Gastrocnemius medialis (tissue), 4 donors: ENCODE results near the gene MGAT5B. TPM values are rescaled to one million over a fixed set of nuclear protein-coding genes. Genes with fewer than 3 reads are reported as not detected.

Experiments used
- ATAC-seq, 2 donors: fragments of 150-250 bp; one replicate each; pipeline ENCODE4 v1.9.1; 2016
- DNase-seq, 2 donors: peaks; one replicate each; pipeline ENCODE4 v3.0.0-alpha.2; 2019
- H3K27ac ChIP-seq, 4 donors: fragments of 200-600 bp; sonication (generic); 1 replicate in 1 of 4; 2 replicates in 3 of 4; pipeline ENCODE4 v1.5.1; 2016 to 2018; ENCODE audit warnings: mild to moderate bottlenecking in 2 of 4, moderate library complexity in 1 of 4
- H3K27me3 ChIP-seq, 3 donors: fragments of 200-600 bp; sonication (generic) in 2 of 3; 1 replicate in 1 of 3; 2 replicates in 2 of 3; pipeline versions ENCODE4 v1.5.1 to v1.6.0; 2016 to 2019; ENCODE audit warnings: mild to moderate bottlenecking in 1 of 3, moderate library complexity in 1 of 3
- H3K36me3 ChIP-seq, 2 donors: fragments of 200-600 bp; sonication (generic) in 1 of 2; one replicate each; pipeline ENCODE4 v1.5.1; 2017 to 2018
- H3K4me1 ChIP-seq, 2 donors: fragments of 200-600 bp; sonication (generic) in 1 of 2; one replicate each; pipeline ENCODE4 v1.5.1; 2016 to 2017; ENCODE audit warnings: mild to moderate bottlenecking in 2 of 2
- H3K4me3 ChIP-seq, 4 donors: fragments of 200-600 bp; sonication (generic) in 3 of 4; 1 replicate in 1 of 4; 2 replicates in 3 of 4; pipeline ENCODE4 v1.5.1; 2016 to 2019; ENCODE audit warnings: mild to moderate bottlenecking in 2 of 4
- H3K9me3 ChIP-seq, 3 donors: fragments of 200-600 bp; sonication (generic) in 2 of 3; 1 replicate in 1 of 3; 2 replicates in 2 of 3; pipeline ENCODE4 v1.5.1; 2016 to 2019
- POLR2A ChIP-seq, 2 donors: fragments of 450-650 bp; IDR thresholded peaks; one replicate each; pipeline ENCODE4 v1.6.1; 2017; ENCODE audit warnings: antibody characterized with exemption in 2 of 2, mild to moderate bottlenecking in 2 of 2, moderate library complexity in 2 of 2
- in situ Hi-C, 4 donors: fragments of 200-750 bp; cut with MboI; loops; one replicate each; pipeline versions ENCODE4 v1.15.0 to v1.8.0; 2017; ENCODE audit warnings: low sequenced_read_pairs in 4 of 4
- intact Hi-C: fragments of 100-400 bp; cut with DNase I; formaldehyde crosslinking; loops from one replicate; pipeline ENCODE4 v1.15.1; 2023; ENCODE audit warnings: low total_unique reads
- total RNA-seq, 4 donors: library from RNA; depleted of rRNA; stranded (reverse); fragments of >200 nt; gene quantifications; one replicate each; pipeline versions ENCODE4 v1.1.0 to v1.2.3, GENCODE V29; 2016
- TF ChIP-seq, protein P1 (sequence below), 5 experiments: fragments of 450-650 bp in 3 of 5; fragments of 200-600 bp in 2 of 5; sonication (generic) in 2 of 5; IDR thresholded peaks in 4 of 5; conservative IDR thresholded peaks in 1 of 5; 1 replicate in 4 of 5; 2 replicates in 1 of 5; pipeline ENCODE4 v1.5.1; 2016 to 2019; ENCODE audit warnings: antibody characterized with exemption in 5 of 5, mild to moderate bottlenecking in 3 of 5, moderate library complexity in 3 of 5

MGAT5B gene
- total RNA-seq, 4 donors from 2014 or later: not detected

DNA sequence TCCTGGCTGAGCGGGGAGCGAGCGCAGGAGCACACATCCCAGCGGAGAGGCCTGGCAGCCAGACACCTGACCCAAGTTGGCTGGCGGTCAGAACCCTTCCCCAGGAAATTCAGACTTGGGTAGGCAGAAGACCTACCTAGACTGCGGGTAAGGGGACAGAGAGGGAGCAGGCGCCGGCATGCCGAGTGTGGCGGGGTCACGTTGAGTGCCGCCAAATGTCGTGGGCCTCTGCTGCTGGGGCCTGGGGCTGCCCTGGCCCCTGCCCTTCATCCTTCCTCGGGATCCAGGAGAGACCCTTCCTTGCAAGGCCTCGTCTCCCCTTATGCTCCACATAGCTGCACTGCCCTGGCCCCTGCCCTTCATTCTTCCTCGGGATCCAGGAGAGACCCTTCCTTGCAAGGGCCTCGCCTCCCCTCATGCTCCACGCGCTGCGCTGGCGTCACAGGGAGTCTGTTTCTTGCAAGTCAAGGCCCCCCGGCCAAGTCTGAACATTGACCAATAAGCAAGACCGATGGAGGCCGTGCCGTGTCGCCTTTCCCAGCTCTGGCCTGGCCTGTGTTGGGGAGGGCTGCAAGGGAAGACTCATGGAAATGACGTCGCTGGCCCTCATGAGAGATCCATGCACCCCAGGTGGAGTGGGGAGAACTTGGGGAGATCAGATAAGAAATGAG lies 47.8 kb downstream of the MGAT5B start:
- no peak for DNase-seq
- Histone ChIP-seq H3K4me3 (no peak overlapping the region), H3K36me3 (no peaks in the 10 kb centered on the region), H3K27me3 (peaks cover 0 to 5% (median 3%) of the 10 kb centered on the region in 3 donors), H3K9me3 (no peaks in the 10 kb centered on the region), H3K4me1 (peaks cover 0 to 12% of the 10 kb centered on the region in 2 donors), H3K27ac (no peak overlapping the region)
- no peak for ATAC-seq
- in situ Hi-C loops (no loop called here), intact Hi-C loops (no loop called here)
- no peak for TF ChIP-seq POLR2A (IDR thresholded peaks at IDR 0.05)
- TF ChIP-seq, protein P1, sequence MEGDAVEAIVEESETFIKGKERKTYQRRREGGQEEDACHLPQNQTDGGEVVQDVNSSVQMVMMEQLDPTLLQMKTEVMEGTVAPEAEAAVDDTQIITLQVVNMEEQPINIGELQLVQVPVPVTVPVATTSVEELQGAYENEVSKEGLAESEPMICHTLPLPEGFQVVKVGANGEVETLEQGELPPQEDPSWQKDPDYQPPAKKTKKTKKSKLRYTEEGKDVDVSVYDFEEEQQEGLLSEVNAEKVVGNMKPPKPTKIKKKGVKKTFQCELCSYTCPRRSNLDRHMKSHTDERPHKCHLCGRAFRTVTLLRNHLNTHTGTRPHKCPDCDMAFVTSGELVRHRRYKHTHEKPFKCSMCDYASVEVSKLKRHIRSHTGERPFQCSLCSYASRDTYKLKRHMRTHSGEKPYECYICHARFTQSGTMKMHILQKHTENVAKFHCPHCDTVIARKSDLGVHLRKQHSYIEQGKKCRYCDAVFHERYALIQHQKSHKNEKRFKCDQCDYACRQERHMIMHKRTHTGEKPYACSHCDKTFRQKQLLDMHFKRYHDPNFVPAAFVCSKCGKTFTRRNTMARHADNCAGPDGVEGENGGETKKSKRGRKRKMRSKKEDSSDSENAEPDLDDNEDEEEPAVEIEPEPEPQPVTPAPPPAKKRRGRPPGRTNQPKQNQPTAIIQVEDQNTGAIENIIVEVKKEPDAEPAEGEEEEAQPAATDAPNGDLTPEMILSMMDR (IDR thresholded peaks at IDR 0.05 in 4 of 5, conservative IDR thresholded peaks at IDR 0.05 in 1 of 5): no peak

DNA sequence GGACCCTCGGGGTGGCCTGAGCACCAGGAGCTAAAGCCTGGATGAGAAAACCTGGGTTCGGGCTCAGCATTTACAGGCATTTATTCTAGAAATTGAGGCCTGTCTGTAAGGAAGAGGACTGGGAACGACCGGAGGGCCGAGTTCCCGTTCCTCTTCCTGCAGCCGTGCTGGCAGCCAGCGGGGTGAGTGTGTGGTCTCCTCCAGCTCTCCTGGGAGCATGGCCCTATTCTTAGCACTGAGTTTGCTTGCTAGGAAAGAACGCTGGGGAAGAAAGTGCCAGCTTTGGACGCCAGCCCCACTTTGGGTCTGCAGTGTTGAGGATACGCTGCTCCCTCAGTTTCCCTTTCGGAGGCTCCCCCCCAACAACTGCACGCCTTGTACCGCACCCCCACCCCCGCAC lies 49.6 kb downstream of the MGAT5B start:
- no peak overlapping the region for H3K27ac ChIP-seq
- H3K27me3 ChIP-seq: peaks cover 0 to 10% (median 5%) of the 10 kb centered on the region in 3 donors
- no peak overlapping the region for H3K4me3 ChIP-seq
- ATAC-seq (no peak), DNase-seq (no peak)
- H3K9me3 ChIP-seq: no peaks in the 10 kb centered on the region
- TF ChIP-seq, protein P1 (IDR thresholded peaks at IDR 0.05 in 4 of 5, conservative IDR thresholded peaks at IDR 0.05 in 1 of 5): no peak
- TF ChIP-seq POLR2A (IDR thresholded peaks at IDR 0.05): no peak
- intact Hi-C loops: no loop called here
- H3K36me3 ChIP-seq: no peaks in the 10 kb centered on the region
- peaks cover 0 to 12% of the 10 kb centered on the region in 2 donors for H3K4me1 ChIP-seq
- in situ Hi-C loops: no loop called here

DNA sequence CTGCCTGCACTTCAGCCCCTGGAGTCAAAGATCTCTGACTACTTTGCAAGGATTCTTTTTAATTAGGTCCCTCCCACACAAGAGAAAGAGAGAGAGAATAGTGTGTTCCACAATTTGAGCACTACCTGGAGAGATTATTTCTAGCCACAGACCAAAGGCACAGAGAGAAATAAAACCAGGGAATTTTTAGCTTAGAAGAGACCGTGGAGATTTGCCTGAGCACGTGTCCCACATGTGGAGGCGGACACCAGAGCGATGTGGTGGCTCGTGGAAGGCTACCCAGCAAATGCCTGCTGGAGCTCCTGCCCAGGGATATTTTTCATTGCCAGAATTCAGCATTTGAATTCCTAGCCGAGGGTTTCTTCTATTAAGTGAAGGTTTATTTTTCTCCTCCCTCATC lies 50.6 kb downstream of the MGAT5B start:
- intact Hi-C loops: no loop called here
- DNase-seq (no peak), ATAC-seq (no peak)
- no peak overlapping the region for H3K27ac ChIP-seq
- H3K4me1 ChIP-seq: peaks cover 0 to 12% of the 10 kb centered on the region in 2 donors
- H3K9me3 ChIP-seq: no peaks in the 10 kb centered on the region
- H3K36me3 ChIP-seq: no peaks in the 10 kb centered on the region
- TF ChIP-seq, protein P1 (IDR thresholded peaks at IDR 0.05 in 4 of 5, conservative IDR thresholded peaks at IDR 0.05 in 1 of 5): no peak
- TF ChIP-seq POLR2A (IDR thresholded peaks at IDR 0.05): no peak
- H3K27me3 ChIP-seq: peaks cover 0 to 12% (median 5%) of the 10 kb centered on the region in 3 donors
- in situ Hi-C loops: no loop called here
- H3K4me3 ChIP-seq: no peak overlapping the region

DNA sequence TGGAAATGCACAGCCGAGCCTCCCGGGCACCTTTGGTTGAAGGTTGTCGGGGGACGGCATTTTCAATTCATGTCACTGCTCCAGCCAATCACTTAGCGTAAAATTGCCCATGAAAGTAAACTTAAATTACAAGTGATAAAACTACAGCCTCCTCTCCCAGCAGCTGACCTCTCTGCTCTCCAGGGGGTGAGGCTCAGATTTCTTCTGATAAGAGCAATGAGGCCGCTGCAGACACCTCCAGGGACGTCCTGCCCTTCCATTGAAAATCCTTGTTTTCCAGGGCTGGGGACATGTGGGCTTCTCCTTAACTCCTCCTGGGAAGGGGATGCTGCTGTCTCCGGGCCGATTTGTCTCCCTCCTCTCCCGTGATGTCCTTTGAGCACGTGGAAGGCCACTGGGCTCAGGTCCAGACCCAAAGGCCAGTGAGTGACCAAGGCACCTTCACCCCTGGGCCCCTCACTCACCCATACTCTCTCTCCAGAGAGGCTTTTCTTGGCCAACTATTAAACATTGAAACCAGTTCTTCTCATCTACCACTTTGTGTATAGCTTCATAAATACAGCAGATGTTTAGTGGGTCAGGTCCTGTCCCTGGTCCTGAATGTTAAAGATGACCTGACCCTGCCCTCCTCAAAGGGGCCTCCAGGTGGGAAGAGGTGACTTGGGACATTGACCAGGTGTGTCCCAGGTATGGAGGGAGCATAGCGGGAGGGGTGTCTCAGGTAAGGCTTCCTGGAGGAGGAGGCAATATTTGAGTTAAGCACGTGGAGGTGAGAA lies 52.3 kb downstream of the MGAT5B start:
- H3K27me3 ChIP-seq: peaks cover 0 to 14% (median 5%) of the 10 kb centered on the region in 3 donors
- peaks cover 0 to 12% of the 10 kb centered on the region in 2 donors for H3K4me1 ChIP-seq
- ATAC-seq: no peak
- intact Hi-C loops: no loop called here
- no peak for DNase-seq
- no peaks in the 10 kb centered on the region for H3K9me3 ChIP-seq
- TF ChIP-seq, protein P1 (IDR thresholded peaks at IDR 0.05 in 4 of 5, conservative IDR thresholded peaks at IDR 0.05 in 1 of 5): no peak
- no peak for TF ChIP-seq POLR2A (IDR thresholded peaks at IDR 0.05)
- no peaks in the 10 kb centered on the region for H3K36me3 ChIP-seq
- in situ Hi-C loops: no loop called here
- H3K4me3 ChIP-seq: no peak overlapping the region
- H3K27ac ChIP-seq: no peak overlapping the region
